ENCODE measurements around the gene CACNA1D. TPM values are rescaled to one million over a fixed set of nuclear protein-coding genes. Genes with fewer than 3 reads are reported as not detected.
A peak's percentile ranks its signal among the peaks of the same experiment; 100 is the strongest.

Gene CACNA1D
- total and polyA plus RNA-seq, 7 experiments from 2014 or later, result 0.61 to 2.0 (median 0.70) TPM; not detected in 4

DNA sequence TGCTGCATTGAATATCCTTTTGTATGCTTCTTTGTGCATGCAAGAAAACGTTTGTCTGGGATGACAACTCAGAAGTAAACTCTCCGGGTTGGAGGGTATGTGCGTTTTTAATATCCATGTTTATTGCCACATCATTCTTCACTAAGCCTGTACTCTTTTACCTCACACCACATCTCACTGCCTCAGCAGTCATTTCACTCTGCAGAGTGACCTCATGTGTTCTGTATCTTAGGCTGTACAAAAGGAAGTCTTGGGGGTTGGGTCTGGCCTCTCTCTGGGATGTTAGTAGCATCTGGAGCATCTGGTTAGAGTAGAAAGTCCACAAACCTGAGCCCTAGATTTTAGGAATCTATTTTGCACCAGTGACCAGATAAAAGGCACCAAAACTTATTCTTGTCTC is 16.1 kb downstream of the CACNA1D start:
- Histone ChIP-seq H3K27ac (ENCODE audit: low read depth, low read length) (no peak overlapping the region), H3K36me3 (ENCODE audit: control insufficient read depth in 2 of 3, insufficient read depth in 3 of 3, low read length in 3 of 3) (no peaks in the 10 kb centered on the region), H3K27me3 (ENCODE audit: control insufficient read depth in 2 of 2, insufficient read depth in 2 of 2, low read length in 2 of 2) (no peaks in the 10 kb centered on the region), H3K4me1 (ENCODE audit: control insufficient read depth in 2 of 2, insufficient read depth in 2 of 2, low read length in 2 of 2) (no peaks in the 10 kb centered on the region), H3K9me3 (ENCODE audit: control insufficient read depth in 2 of 3, low read length in 3 of 3) (no peaks in the 10 kb centered on the region), H3K4me3 (ENCODE audit: low read length) (no peak overlapping the region)
- H3K4me1 Mint-ChIP-seq, result peaks cover 0 to 3% (median 0%) of the 10 kb centered on the region in 7 donors
- H3K27ac Mint-ChIP-seq, result no peak overlapping the region
- ChIA-PET POLR2A (no interaction called here), CTCF (no interaction called here)
- no peaks in the 10 kb centered on the region for H3K9me3 Mint-ChIP-seq
- H3K27me3 Mint-ChIP-seq, result peaks cover 28 to 52% (median 46%) of the 10 kb centered on the region in 5 donors
- ATAC-seq (no peak), DNase-seq (no peak)
- no peaks in the 10 kb centered on the region for H3K36me3 Mint-ChIP-seq
- no peak overlapping the region for H3K4me3 Mint-ChIP-seq
- intact Hi-C loops (cut with micrococcal nuclease), result loop anchor here in 1 of 2 donors (10.0 kb wide), 1 partner anchor 216 kb away; no protein-coding TSS in a partner anchor

DNA sequence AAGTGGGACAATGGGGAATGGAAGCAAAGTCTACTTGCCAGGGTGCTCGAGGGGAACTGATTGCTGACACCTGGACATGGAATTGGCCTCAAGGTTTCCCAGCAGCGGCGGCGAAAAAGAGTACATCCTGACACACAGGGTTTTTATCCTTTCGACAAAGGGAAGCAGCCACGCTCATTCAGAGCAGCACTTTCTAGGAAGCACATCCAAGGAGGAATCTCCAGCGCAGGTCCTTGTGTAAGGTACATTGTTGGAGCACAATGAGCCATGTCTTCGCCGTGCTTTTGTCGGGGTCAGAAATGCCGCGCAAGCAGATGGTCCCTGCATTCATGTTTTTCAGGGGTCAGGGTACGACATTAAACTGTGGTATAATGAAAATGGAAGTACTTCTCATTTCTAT is 16.8 kb downstream of the CACNA1D start:
- no peaks in the 10 kb centered on the region for H3K9me3 ChIP-seq (ENCODE audit: control insufficient read depth in 2 of 3, low read length in 3 of 3)
- ATAC-seq (no peak), DNase-seq (no peak)
- H3K4me3 Mint-ChIP-seq, result no peak overlapping the region
- H3K36me3 ChIP-seq (ENCODE audit: control insufficient read depth in 2 of 3, insufficient read depth in 3 of 3, low read length in 3 of 3), result no peaks in the 10 kb centered on the region
- H3K27me3 Mint-ChIP-seq, result peaks cover 27 to 45% (median 41%) of the 10 kb centered on the region in 5 donors
- H3K4me1 ChIP-seq (ENCODE audit: control insufficient read depth in 2 of 2, insufficient read depth in 2 of 2, low read length in 2 of 2), result no peaks in the 10 kb centered on the region
- H3K4me1 Mint-ChIP-seq, result peaks cover 0 to 3% (median 0%) of the 10 kb centered on the region in 7 donors
- H3K36me3 Mint-ChIP-seq, result no peaks in the 10 kb centered on the region
- intact Hi-C loops (cut with micrococcal nuclease), result loop anchor here in 1 of 2 donors (10.0 kb wide), 1 partner anchor 216 kb away; no protein-coding TSS in a partner anchor
- H3K4me3 ChIP-seq (ENCODE audit: low read length), result no peak overlapping the region
- POLR2A ChIA-PET, result no interaction called here
- no peaks in the 10 kb centered on the region for H3K9me3 Mint-ChIP-seq
- no peak overlapping the region for H3K27ac Mint-ChIP-seq
- CTCF ChIA-PET, result no interaction called here
- no peak overlapping the region for H3K27ac ChIP-seq (ENCODE audit: low read depth, low read length)
- H3K27me3 ChIP-seq (ENCODE audit: control insufficient read depth in 2 of 2, insufficient read depth in 2 of 2, low read length in 2 of 2), result no peaks in the 10 kb centered on the region

GRCh38 chr3:53513556-53514190 is 19.3 kb downstream of the CACNA1D start:
- Histone ChIP-seq H3K4me3 (ENCODE audit: low read length) (no peak overlapping the region), H3K27me3 (ENCODE audit: control insufficient read depth in 2 of 2, insufficient read depth in 2 of 2, low read length in 2 of 2) (no peaks in the 10 kb centered on the region), H3K9me3 (ENCODE audit: control insufficient read depth in 2 of 3, low read length in 3 of 3) (no peaks in the 10 kb centered on the region), H3K27ac (ENCODE audit: low read depth, low read length) (no peak overlapping the region), H3K36me3 (ENCODE audit: control insufficient read depth in 2 of 3, insufficient read depth in 3 of 3, low read length in 3 of 3) (no peaks in the 10 kb centered on the region), H3K4me1 (ENCODE audit: control insufficient read depth in 2 of 2, insufficient read depth in 2 of 2, low read length in 2 of 2) (no peaks in the 10 kb centered on the region)
- H3K9me3 Mint-ChIP-seq, result no peaks in the 10 kb centered on the region
- no peak for ATAC-seq
- no peaks in the 10 kb centered on the region for H3K36me3 Mint-ChIP-seq
- no peak overlapping the region for H3K27ac Mint-ChIP-seq
- peaks cover 0 to 3% (median 0%) of the 10 kb centered on the region in 7 donors for H3K4me1 Mint-ChIP-seq
- H3K27me3 Mint-ChIP-seq, result peaks cover 17 to 31% (median 24%) of the 10 kb centered on the region in 5 donors
- ChIA-PET POLR2A (no interaction called here), CTCF (no interaction called here)
- DNase-seq, result no peak
- H3K4me3 Mint-ChIP-seq, result no peak overlapping the region
- intact Hi-C loops (cut with micrococcal nuclease), result loop anchor here (1.0 to 10.0 kb wide), 3 partner anchors 214 to 293 kb away; no protein-coding TSS in a partner anchor

- intact Hi-C loops (cut with micrococcal nuclease), result loop anchor here in 1 of 2 donors (10.0 kb wide), 1 partner anchor 222 kb away; no protein-coding TSS in a partner anchor
- H3K27me3 ChIP-seq (ENCODE audit: control insufficient read depth in 2 of 2, insufficient read depth in 2 of 2, low read length in 2 of 2), result no peaks in the 10 kb centered on the region
- no peaks in the 10 kb centered on the region for H3K9me3 Mint-ChIP-seq
- no peaks in the 10 kb centered on the region for H3K9me3 ChIP-seq (ENCODE audit: control insufficient read depth in 2 of 3, low read length in 3 of 3)
- ATAC-seq (no peak), DNase-seq (no peak)
- H3K27me3 Mint-ChIP-seq, result peaks cover 8 to 16% (median 10%) of the 10 kb centered on the region in 5 donors
- no peaks in the 10 kb centered on the region for H3K4me1 ChIP-seq (ENCODE audit: control insufficient read depth in 2 of 2, insufficient read depth in 2 of 2, low read length in 2 of 2)
- H3K36me3 Mint-ChIP-seq, result no peaks in the 10 kb centered on the region
- no peaks in the 10 kb centered on the region for H3K36me3 ChIP-seq (ENCODE audit: control insufficient read depth in 2 of 3, insufficient read depth in 3 of 3, low read length in 3 of 3)
- no peak overlapping the region for H3K4me3 ChIP-seq (ENCODE audit: low read length)
- CTCF ChIA-PET, result no interaction called here
- no peak overlapping the region for H3K27ac Mint-ChIP-seq
- POLR2A ChIA-PET, result no interaction called here
- H3K27ac ChIP-seq (ENCODE audit: low read depth, low read length), result no peak overlapping the region
- H3K4me3 Mint-ChIP-seq, result no peak overlapping the region
- no peaks in the 10 kb centered on the region for H3K4me1 Mint-ChIP-seq
Observed at GRCh38 chr3:53516339-53516738, 21.9 kb downstream of the CACNA1D start.

DNA sequence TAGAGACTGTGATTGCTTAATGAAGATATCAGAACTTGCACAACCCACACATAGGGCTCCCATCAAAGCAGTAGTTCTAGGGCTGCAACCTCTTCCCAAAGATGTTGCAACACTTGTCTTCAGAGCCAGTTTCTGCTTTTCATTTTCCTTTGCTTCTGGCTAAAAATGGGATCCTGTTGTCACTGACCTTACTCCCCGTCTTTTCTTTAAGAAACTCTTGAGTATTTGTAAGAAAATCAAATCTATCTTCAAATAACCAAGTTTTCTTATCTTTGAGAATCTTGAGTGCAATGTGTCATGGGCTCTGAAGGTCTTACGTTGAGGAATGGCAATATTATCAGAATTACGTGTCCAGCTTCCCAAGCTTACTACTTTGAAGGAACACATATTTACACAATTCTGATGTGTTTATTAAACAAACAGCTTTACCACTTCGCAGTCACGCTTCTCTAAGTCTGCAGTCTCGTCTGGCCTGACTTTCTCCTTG is 24.1 kb downstream of the CACNA1D start:
- H3K36me3 Mint-ChIP-seq, result no peaks in the 10 kb centered on the region
- intact Hi-C loops (cut with micrococcal nuclease), result loop anchor here in 1 of 2 donors (10.0 kb wide), 1 partner anchor 224 kb away; no protein-coding TSS in a partner anchor
- no peaks in the 10 kb centered on the region for H3K4me1 ChIP-seq (ENCODE audit: control insufficient read depth in 2 of 2, insufficient read depth in 2 of 2, low read length in 2 of 2)
- DNase-seq, result no peak
- H3K27me3 Mint-ChIP-seq, result peaks cover 5 to 15% (median 5%) of the 10 kb centered on the region in 5 donors
- H3K27ac ChIP-seq (ENCODE audit: low read depth, low read length), result no peak overlapping the region
- no peak for ATAC-seq
- no peaks in the 10 kb centered on the region for H3K27me3 ChIP-seq (ENCODE audit: control insufficient read depth in 2 of 2, insufficient read depth in 2 of 2, low read length in 2 of 2)
- H3K4me3 ChIP-seq (ENCODE audit: low read length), result no peak overlapping the region
- H3K4me3 Mint-ChIP-seq, result no peak overlapping the region
- no peaks in the 10 kb centered on the region for H3K9me3 Mint-ChIP-seq
- H3K27ac Mint-ChIP-seq, result peak overlapping the region in 1 of 9 donors; percentile 38
- CTCF ChIA-PET, result no interaction called here
- no peaks in the 10 kb centered on the region for H3K4me1 Mint-ChIP-seq
- no peaks in the 10 kb centered on the region for H3K9me3 ChIP-seq (ENCODE audit: control insufficient read depth in 2 of 3, low read length in 3 of 3)
- no peaks in the 10 kb centered on the region for H3K36me3 ChIP-seq (ENCODE audit: control insufficient read depth in 2 of 3, insufficient read depth in 3 of 3, low read length in 3 of 3)
- POLR2A ChIA-PET, result no interaction called here

GRCh38 chr3:53519065-53519709 is 24.8 kb downstream of the CACNA1D start:
- no peak for DNase-seq
- Histone ChIP-seq H3K36me3 (ENCODE audit: control insufficient read depth in 2 of 3, insufficient read depth in 3 of 3, low read length in 3 of 3) (no peaks in the 10 kb centered on the region), H3K9me3 (ENCODE audit: control insufficient read depth in 2 of 3, low read length in 3 of 3) (no peaks in the 10 kb centered on the region), H3K4me1 (ENCODE audit: control insufficient read depth in 2 of 2, insufficient read depth in 2 of 2, low read length in 2 of 2) (no peaks in the 10 kb centered on the region), H3K4me3 (ENCODE audit: low read length) (no peak overlapping the region), H3K27ac (ENCODE audit: low read depth, low read length) (no peak overlapping the region), H3K27me3 (ENCODE audit: control insufficient read depth in 2 of 2, insufficient read depth in 2 of 2, low read length in 2 of 2) (no peaks in the 10 kb centered on the region)
- H3K4me3 Mint-ChIP-seq, result no peak overlapping the region
- no peak for ATAC-seq
- ChIA-PET CTCF (no interaction called here), POLR2A (no interaction called here)
- H3K4me1 Mint-ChIP-seq, result no peaks in the 10 kb centered on the region
- no peaks in the 10 kb centered on the region for H3K9me3 Mint-ChIP-seq
- no peak overlapping the region for H3K27ac Mint-ChIP-seq
- H3K36me3 Mint-ChIP-seq, result no peaks in the 10 kb centered on the region
- intact Hi-C loops (cut with micrococcal nuclease), result loop anchor here in 1 of 2 donors (10.0 kb wide), 1 partner anchor 224 kb away; no protein-coding TSS in a partner anchor
- H3K27me3 Mint-ChIP-seq, result peaks cover 8 to 15% (median 11%) of the 10 kb centered on the region in 5 donors

Measured in naive thymus-derived CD4-positive, alpha-beta T cell (primary cell).